NCI-H1694 treated with DMSO at 0.1 percent for 48 hours (cell line): ENCODE measurements around the gene ARHGEF25.
"Not testable (repeated sequence)": the region's sequence is repeated elsewhere in the genome, so short reads cannot be mapped to it uniquely, and the experiment has no call there.

Source experiments
- DNase-seq: peaks from one replicate; lab custom pipeline; 2025; lab: John Stamatoyannopoulos, UW

Gene ARHGEF25

GRCh38 chr12:57609781-57610553 is 1.3 kb upstream of the ARHGEF25 start:
- no peak for DNase-seq

GRCh38 chr12:57610554-57611107 is 604 bp upstream of the ARHGEF25 start:
- DNase-seq, result no peak

- DNase-seq, result peak; percentile 83
Observed at GRCh38 chr12:57611827-57612710, 834 bp downstream of the ARHGEF25 start.

- DNase-seq, result no peak
Observed at GRCh38 chr12:57612711-57613426, 1.6 kb downstream of the ARHGEF25 start.

- no peak for DNase-seq
Observed at GRCh38 chr12:57613427-57614109, 2.3 kb downstream of the ARHGEF25 start.

- DNase-seq, result no peak
Observed at GRCh38 chr12:57614178-57614947, 3.1 kb downstream of the ARHGEF25 start.

- no peak for DNase-seq
Observed at GRCh38 chr12:57614948-57615500, 3.8 kb downstream of the ARHGEF25 start.

- no peak for DNase-seq
Observed at GRCh38 chr12:57615637-57616036, 4.4 kb downstream of the ARHGEF25 start.

- no peak for DNase-seq
Observed at GRCh38 chr12:57616383-57617101, 5.3 kb downstream of the ARHGEF25 start.

GRCh38 chr12:57617942-57618341 is 6.7 kb downstream of the ARHGEF25 start:
- DNase-seq, result no peak

- not testable (repeated sequence) for DNase-seq
Observed at GRCh38 chr12:57618431-57618830, 7.2 kb downstream of the ARHGEF25 start.

- DNase-seq, result no peak
Observed at GRCh38 chr12:57618966-57619433, 7.8 kb downstream of the ARHGEF25 start.

- no peak for DNase-seq
Observed at GRCh38 chr12:57619434-57620244, 8.4 kb downstream of the ARHGEF25 start.

- no peak for DNase-seq
Observed at GRCh38 chr12:57620245-57620935, 9.2 kb downstream of the ARHGEF25 start.

GRCh38 chr12:57620936-57621496 is 9.8 kb downstream of the ARHGEF25 start:
- DNase-seq, result no peak

GRCh38 chr12:57621497-57622292 is 10.5 kb downstream of the ARHGEF25 start:
- peak; percentile 20 for DNase-seq
